Endothelial cell of umbilical vein (primary cell): ENCODE data around the gene HEBP1.

Experiments used
- CTCF ChIP-seq, 2 donors: IDR thresholded peaks; 1 replicate in 1 of 2; 2 replicates in 1 of 2; pipeline ENCODE4 v1.5.1; 2011; ENCODE audit warnings: low read length in 2 of 2, mild to moderate bottlenecking in 2 of 2, moderate library complexity in 2 of 2, control low read depth in 1 of 2, inconsistent platforms in 1 of 2, low read depth in 1 of 2; ENCODE audit not compliant: insufficient read depth in 1 of 2; ENCODE audit errors: extremely low read depth in 1 of 2
- MAX ChIP-seq: IDR thresholded peaks from 2 replicates; pipeline ENCODE4 v1.6.1; 2011; ENCODE audit not compliant: insufficient read depth, insufficient read length
- MYC ChIP-seq: IDR thresholded peaks from one replicate; pipeline ENCODE4 v1.6.1; 2011; ENCODE audit warnings: mild to moderate bottlenecking, low read depth, low read length
- POLR2A ChIP-seq: IDR thresholded peaks from 2 replicates; pipeline ENCODE4 v1.6.1; 2012; ENCODE audit warnings: low read depth, mild to moderate bottlenecking, control low read depth, low read length

GRCh38 chr12:12984149-12984548, 15.9 kb downstream of the HEBP1 start:
- no peak for TF ChIP-seq POLR2A
- TF ChIP-seq CTCF (IDR thresholded peaks at IDR 0.05; ENCODE audit: extremely low read depth in 1 of 2, insufficient read depth in 1 of 2, low read depth in 1 of 2, low read length in 2 of 2), result no peak
- TF ChIP-seq MYC, result no peak
- TF ChIP-seq MAX, result no peak
